Measurements from ENCODE around the gene VAV3. TPM values are rescaled to one million over a fixed set of nuclear protein-coding genes. Genes with fewer than 3 reads are reported as not detected.

The VAV3 gene
- total RNA-seq, 1 experiment from 2014 or later: not detected

GRCh38 chr1:107544285-107544684, 420.7 kb downstream of the VAV3 start (continued):
- TF ChIP-seq REST (IDR thresholded peaks at IDR 0.05; ENCODE audit: low read depth) (no peak), SRF (IDR thresholded peaks at IDR 0.05; ENCODE audit: low read depth) (no peak), SIN3A (IDR thresholded peaks at IDR 0.05; ENCODE audit: low read depth) (no peak), ELF1 (IDR thresholded peaks at IDR 0.05; ENCODE audit: borderline replicate concordance, low read depth) (no peak), POLR2AphosphoS5 (IDR thresholded peaks at IDR 0.05; ENCODE audit: low read depth, low read length) (no peak), CEBPB (IDR thresholded peaks at IDR 0.05; ENCODE audit: low read depth) (no peak), ZFX (IDR thresholded peaks at IDR 0.05) (no peak)

GRCh38 chr1:107541412-107541811, 423.6 kb downstream of the VAV3 start:
- H3K4me2 ChIP-seq (ENCODE audit: low read length): no peak overlapping the region
- H4K20me1 ChIP-seq (ENCODE audit: insufficient read depth): no peaks in the 10 kb centered on the region
- DNase-seq (ENCODE audit: low read depth, low spot score): no peak
- H3K36me3 ChIP-seq (ENCODE audit: control insufficient read depth in 1 of 2, insufficient read depth in 2 of 2, low read length in 2 of 2): no peaks in the 10 kb centered on the region
- ChIA-PET POLR2A (no interaction called here), CTCF (no interaction called here), RAD21 (ENCODE audit: low non-redundant PET in 1 of 2, low total read pairs in 2 of 2, uncharacterized antibody in 2 of 2, unreplicated experiment in 2 of 2) (no interaction called here)
- H3K9ac ChIP-seq (ENCODE audit: low read length): no peak overlapping the region
- no peak overlapping the region for H2AFZ ChIP-seq (ENCODE audit: low read depth, low read length, poor library complexity, severe bottlenecking)
- H3K4me1 ChIP-seq (ENCODE audit: control insufficient read depth in 1 of 2, insufficient read depth in 2 of 2, low read length in 2 of 2): no peaks in the 10 kb centered on the region
- ATAC-seq: no peak
- BruUV-seq (replicated peaks): no TSS peak
- H3K79me2 ChIP-seq (ENCODE audit: insufficient read depth, low read length): no peaks in the 10 kb centered on the region
- H3K27ac ChIP-seq (ENCODE audit: low read depth, low read length): no peak overlapping the region
- no peak overlapping the region for H3K4me3 ChIP-seq (replicated peaks in 1 of 2; ENCODE audit: low read depth in 1 of 2, low read length in 2 of 2)
- H3K27me3 ChIP-seq (ENCODE audit: insufficient read depth, low read length): no peaks in the 10 kb centered on the region
- H3K9me2 ChIP-seq (ENCODE audit: insufficient read depth): no peaks in the 10 kb centered on the region
- intact Hi-C loops (cut with micrococcal nuclease): no loop called here
- TF ChIP-seq, protein P1, sequence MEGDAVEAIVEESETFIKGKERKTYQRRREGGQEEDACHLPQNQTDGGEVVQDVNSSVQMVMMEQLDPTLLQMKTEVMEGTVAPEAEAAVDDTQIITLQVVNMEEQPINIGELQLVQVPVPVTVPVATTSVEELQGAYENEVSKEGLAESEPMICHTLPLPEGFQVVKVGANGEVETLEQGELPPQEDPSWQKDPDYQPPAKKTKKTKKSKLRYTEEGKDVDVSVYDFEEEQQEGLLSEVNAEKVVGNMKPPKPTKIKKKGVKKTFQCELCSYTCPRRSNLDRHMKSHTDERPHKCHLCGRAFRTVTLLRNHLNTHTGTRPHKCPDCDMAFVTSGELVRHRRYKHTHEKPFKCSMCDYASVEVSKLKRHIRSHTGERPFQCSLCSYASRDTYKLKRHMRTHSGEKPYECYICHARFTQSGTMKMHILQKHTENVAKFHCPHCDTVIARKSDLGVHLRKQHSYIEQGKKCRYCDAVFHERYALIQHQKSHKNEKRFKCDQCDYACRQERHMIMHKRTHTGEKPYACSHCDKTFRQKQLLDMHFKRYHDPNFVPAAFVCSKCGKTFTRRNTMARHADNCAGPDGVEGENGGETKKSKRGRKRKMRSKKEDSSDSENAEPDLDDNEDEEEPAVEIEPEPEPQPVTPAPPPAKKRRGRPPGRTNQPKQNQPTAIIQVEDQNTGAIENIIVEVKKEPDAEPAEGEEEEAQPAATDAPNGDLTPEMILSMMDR (IDR thresholded peaks at IDR 0.05 in 2 of 3, conservative IDR thresholded peaks at IDR 0.05 in 1 of 3; ENCODE audit: borderline replicate concordance in 1 of 3, insufficient read depth in 1 of 3, low read depth in 2 of 3, low read length in 2 of 3): no peak
- TF ChIP-seq EZH2phosphoT487 (IDR thresholded peaks at IDR 0.05; ENCODE audit: borderline replicate concordance) (no peak), ZNF274 (IDR thresholded peaks at IDR 0.05; ENCODE audit: low read depth, low read length) (no peak), FOSL1 (IDR thresholded peaks at IDR 0.05; ENCODE audit: low read depth) (no peak), SIN3A (IDR thresholded peaks at IDR 0.05; ENCODE audit: low read depth) (no peak)
- TF ChIP-seq, protein P2, sequence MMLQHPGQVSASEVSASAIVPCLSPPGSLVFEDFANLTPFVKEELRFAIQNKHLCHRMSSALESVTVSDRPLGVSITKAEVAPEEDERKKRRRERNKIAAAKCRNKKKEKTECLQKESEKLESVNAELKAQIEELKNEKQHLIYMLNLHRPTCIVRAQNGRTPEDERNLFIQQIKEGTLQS (IDR thresholded peaks at IDR 0.05): no peak
- peaks cover 0 to 22% of the 10 kb centered on the region in 2 experiments; a peak in 2 of 4 replicates for H3K9me3 ChIP-seq (ENCODE audit: control insufficient read depth in 1 of 2, insufficient read depth in 1 of 2, low read depth in 1 of 2, low read length in 2 of 2)
